Breast epithelium (tissue), 4 donors: ENCODE results near the gene PURB. TPM values are rescaled to one million over a fixed set of nuclear protein-coding genes. Genes with fewer than 3 reads are reported as not detected.
"Not testable (repeated sequence)": the region's sequence is repeated elsewhere in the genome, so short reads cannot be mapped to it uniquely, and the experiment has no call there.

ENCODE experiments used
- DNase-seq, 2 donors: peaks; one replicate each; pipeline ENCODE4 v3.0.0-alpha.2; 2019; ENCODE audit warnings: low spot score in 2 of 2
- H3K27ac ChIP-seq, 2 donors: fragments of 200-600 bp; sonication (generic) in 1 of 2; one replicate each; pipeline ENCODE4 v1.5.1; 2016 to 2019; ENCODE audit warnings: mild to moderate bottlenecking in 1 of 2
- H3K27me3 ChIP-seq, 2 donors: fragments of 200-600 bp; sonication (generic) in 1 of 2; one replicate each; pipeline versions ENCODE4 v1.5.1 to v1.6.0; 2017 to 2019; ENCODE audit warnings: control low read depth in 1 of 2, mild to moderate bottlenecking in 1 of 2
- H3K36me3 ChIP-seq: fragments of 200-600 bp; one replicate; pipeline ENCODE4 v1.5.1; 2019
- H3K4me1 ChIP-seq, 2 donors: fragments of 200-600 bp; sonication (generic); one replicate each; pipeline ENCODE4 v1.5.1; 2016 to 2019; ENCODE audit warnings: control low read depth in 1 of 2
- H3K4me3 ChIP-seq, 3 donors: fragments of 200-600 bp; sonication (generic); 1 replicate in 2 of 3; 2 replicates in 1 of 3; pipeline ENCODE4 v1.5.1; 2016 to 2019; ENCODE audit warnings: mild to moderate bottlenecking in 3 of 3, moderate library complexity in 2 of 3
- H3K9me3 ChIP-seq, 2 donors: fragments of 200-600 bp; sonication (generic) in 1 of 2; one replicate each; pipeline ENCODE4 v1.5.1; 2016 to 2019; ENCODE audit warnings: control low read depth in 1 of 2
- CTCF ChIP-seq, 3 donors: fragments of 450-650 bp; IDR thresholded peaks; one replicate each; pipeline ENCODE4 v1.5.1; 2016 to 2017; ENCODE audit warnings: antibody characterized with exemption in 3 of 3, mild to moderate bottlenecking in 3 of 3, moderate library complexity in 3 of 3
- POLR2A ChIP-seq: fragments of 450-650 bp; IDR thresholded peaks from one replicate; pipeline ENCODE4 v1.6.1; 2016; ENCODE audit warnings: antibody characterized with exemption, mild to moderate bottlenecking, moderate library complexity
- POLR2AphosphoS5 ChIP-seq, 3 donors: sonication (generic); formaldehyde crosslinking; IDR thresholded peaks; one replicate each; pipeline ENCODE4 v1.6.1; 2017; ENCODE audit warnings: antibody characterized with exemption in 3 of 3
- intact Hi-C: fragments of 100-400 bp; cut with DNase I; formaldehyde crosslinking; loops from one replicate; pipeline ENCODE4 v1.15.1; 2023; ENCODE audit warnings: low total_unique reads
- total RNA-seq, 3 donors: library from RNA; depleted of rRNA; stranded (reverse); fragments of >200 nt; gene quantifications; one replicate each; pipeline ENCODE4 v1.1.0, GENCODE V29; 2016

Gene PURB
- total RNA-seq, 3 donors from 2014 or later: 22.7 to 27.2 (median 24.9) TPM

- TF ChIP-seq CTCF (IDR thresholded peaks at IDR 0.05) (no peak), POLR2A (no peak), POLR2AphosphoS5 (IDR thresholded peaks at IDR 0.05) (no peak)
- H3K4me3 ChIP-seq: no peak overlapping the region
- H3K36me3 ChIP-seq: no peaks in the 10 kb centered on the region
- DNase-seq: no peak
- H3K4me1 ChIP-seq: no peaks in the 10 kb centered on the region
- H3K27ac ChIP-seq: no peak overlapping the region
- H3K27me3 ChIP-seq: no peaks in the 10 kb centered on the region
- intact Hi-C loops: no loop called here
- H3K9me3 ChIP-seq: no peaks in the 10 kb centered on the region
Observed at GRCh38 chr7:44867073-44867995, 18.0 kb downstream of the PURB start.

- H3K9me3 ChIP-seq, H3K27me3 ChIP-seq, H3K36me3 ChIP-seq, DNase-seq, H3K4me3 ChIP-seq, H3K27ac ChIP-seq, H3K4me1 ChIP-seq, intact Hi-C loops: not testable (repeated sequence)
Observed at GRCh38 chr7:44861949-44862348, 23.4 kb downstream of the PURB start.

GRCh38 chr7:44858161-44858560 lies 27.2 kb downstream of the PURB start:
- Histone ChIP-seq H3K4me3 (no peak overlapping the region), H3K27ac (no peak overlapping the region), H3K9me3 (no peaks in the 10 kb centered on the region), H3K4me1 (no peaks in the 10 kb centered on the region), H3K27me3 (no peaks in the 10 kb centered on the region), H3K36me3 (no peaks in the 10 kb centered on the region)
- no peak for TF ChIP-seq CTCF (IDR thresholded peaks at IDR 0.05)
- TF ChIP-seq POLR2AphosphoS5 (IDR thresholded peaks at IDR 0.05): no peak
- no peak for TF ChIP-seq POLR2A
- DNase-seq: no peak
- intact Hi-C loops: no loop called here

GRCh38 chr7:44854644-44855364 lies 30.5 kb downstream of the PURB start:
- Histone ChIP-seq H3K27me3 (no peaks in the 10 kb centered on the region), H3K4me3 (no peak overlapping the region), H3K9me3 (no peaks in the 10 kb centered on the region), H3K4me1 (no peaks in the 10 kb centered on the region), H3K27ac (no peak overlapping the region), H3K36me3 (no peaks in the 10 kb centered on the region)
- intact Hi-C loops: no loop called here
- TF ChIP-seq POLR2AphosphoS5 (IDR thresholded peaks at IDR 0.05): no peak
- no peak for DNase-seq

- H3K4me3 ChIP-seq: no peak overlapping the region
- TF ChIP-seq POLR2A (no peak), POLR2AphosphoS5 (IDR thresholded peaks at IDR 0.05) (no peak), CTCF (IDR thresholded peaks at IDR 0.05) (no peak)
Observed at GRCh38 chr7:44853391-44853790, 31.9 kb downstream of the PURB start.

GRCh38 chr7:44852590-44852989 lies 32.7 kb downstream of the PURB start:
- DNase-seq: no peak
- H3K9me3 ChIP-seq: no peaks in the 10 kb centered on the region

More at GRCh38 chr7:44853391-44853790, 31.9 kb downstream of the PURB start:
- H3K27ac ChIP-seq: no peak overlapping the region
- no peaks in the 10 kb centered on the region for H3K36me3 ChIP-seq
- no peaks in the 10 kb centered on the region for H3K9me3 ChIP-seq
- no peak for DNase-seq
- intact Hi-C loops: no loop called here
- H3K4me1 ChIP-seq: no peaks in the 10 kb centered on the region
- H3K27me3 ChIP-seq: no peaks in the 10 kb centered on the region

More at GRCh38 chr7:44852590-44852989, 32.7 kb downstream of the PURB start:
- H3K4me1 ChIP-seq: no peaks in the 10 kb centered on the region
- H3K27ac ChIP-seq: no peak overlapping the region
- TF ChIP-seq CTCF (IDR thresholded peaks at IDR 0.05) (no peak), POLR2AphosphoS5 (IDR thresholded peaks at IDR 0.05) (no peak), POLR2A (no peak)
- H3K4me3 ChIP-seq: no peak overlapping the region
- no peaks in the 10 kb centered on the region for H3K36me3 ChIP-seq
- intact Hi-C loops: no loop called here
- H3K27me3 ChIP-seq: no peaks in the 10 kb centered on the region
